ENCODE results near the gene SERPINA10.

Gene SERPINA10

DNA sequence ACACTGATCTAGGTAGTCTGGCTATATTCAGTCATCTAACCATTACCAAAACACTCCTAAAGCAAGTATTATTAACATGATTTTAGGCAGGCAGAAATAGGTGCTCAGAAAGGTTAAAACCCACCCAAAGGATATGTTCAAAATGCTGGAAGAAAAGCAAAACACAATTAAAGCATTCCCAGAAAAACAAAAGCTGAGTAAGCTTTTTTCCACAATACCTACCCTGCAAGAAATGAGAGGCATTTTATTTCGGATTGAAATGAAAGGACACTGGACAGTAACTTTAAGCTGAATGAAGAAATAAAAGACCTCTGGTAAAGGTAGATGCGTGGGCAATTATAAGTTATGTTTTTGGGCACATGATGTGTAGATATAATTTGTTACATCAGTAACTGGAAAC, 21.8 kb upstream of the SERPINA10 start:
- no peak overlapping the region for H3K4me3 ChIP-seq (ENCODE audit: low read depth, low read length)
- TF ChIP-seq, protein P1, sequence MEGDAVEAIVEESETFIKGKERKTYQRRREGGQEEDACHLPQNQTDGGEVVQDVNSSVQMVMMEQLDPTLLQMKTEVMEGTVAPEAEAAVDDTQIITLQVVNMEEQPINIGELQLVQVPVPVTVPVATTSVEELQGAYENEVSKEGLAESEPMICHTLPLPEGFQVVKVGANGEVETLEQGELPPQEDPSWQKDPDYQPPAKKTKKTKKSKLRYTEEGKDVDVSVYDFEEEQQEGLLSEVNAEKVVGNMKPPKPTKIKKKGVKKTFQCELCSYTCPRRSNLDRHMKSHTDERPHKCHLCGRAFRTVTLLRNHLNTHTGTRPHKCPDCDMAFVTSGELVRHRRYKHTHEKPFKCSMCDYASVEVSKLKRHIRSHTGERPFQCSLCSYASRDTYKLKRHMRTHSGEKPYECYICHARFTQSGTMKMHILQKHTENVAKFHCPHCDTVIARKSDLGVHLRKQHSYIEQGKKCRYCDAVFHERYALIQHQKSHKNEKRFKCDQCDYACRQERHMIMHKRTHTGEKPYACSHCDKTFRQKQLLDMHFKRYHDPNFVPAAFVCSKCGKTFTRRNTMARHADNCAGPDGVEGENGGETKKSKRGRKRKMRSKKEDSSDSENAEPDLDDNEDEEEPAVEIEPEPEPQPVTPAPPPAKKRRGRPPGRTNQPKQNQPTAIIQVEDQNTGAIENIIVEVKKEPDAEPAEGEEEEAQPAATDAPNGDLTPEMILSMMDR (IDR thresholded peaks at IDR 0.05; ENCODE audit: low read depth, low read length, missing control alignments): no peak
- in situ Hi-C loops (cut with HindIII; ENCODE audit: low sequenced_read_pairs): no loop called here
- DNase-seq (ENCODE audit: low read depth): no peak

DNA sequence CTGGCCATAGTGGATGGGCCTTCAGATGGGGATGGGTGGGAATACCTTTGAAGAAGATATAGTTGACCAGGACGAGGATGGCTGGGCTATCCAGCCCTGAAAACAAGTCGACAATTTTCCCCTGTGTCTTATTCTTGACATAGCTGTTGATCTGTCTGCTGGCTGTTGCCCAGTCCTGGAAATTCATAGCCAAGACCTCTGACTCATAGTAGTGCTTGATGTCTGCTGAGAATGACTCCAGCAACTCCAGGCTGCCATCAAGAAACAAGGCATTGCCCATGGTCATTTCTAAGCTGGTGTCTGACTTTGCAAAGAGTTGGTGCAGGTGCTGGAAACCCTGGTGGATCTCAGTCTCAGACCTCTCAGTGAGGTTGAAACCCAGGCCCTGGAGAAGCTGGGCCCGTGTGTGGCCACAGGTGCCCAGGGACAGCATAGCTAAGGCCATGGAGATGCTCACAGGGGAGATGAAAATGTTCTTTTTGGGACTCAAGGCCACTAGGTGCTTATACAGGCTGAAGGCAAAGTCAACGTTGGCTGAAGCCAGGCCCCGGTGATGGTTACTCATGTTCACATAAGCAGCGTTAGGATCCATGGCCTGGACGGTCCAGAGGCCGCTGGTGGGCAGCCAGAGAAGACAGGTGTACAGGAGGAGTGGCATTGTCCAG, 21.1 kb upstream of the SERPINA10 start:
- in situ Hi-C loops (cut with HindIII; ENCODE audit: low sequenced_read_pairs): no loop called here
- DNase-seq (ENCODE audit: low read depth): peak; percentile 13
- TF ChIP-seq, protein P1 (IDR thresholded peaks at IDR 0.05; ENCODE audit: low read depth, low read length, missing control alignments): no peak
- no peak overlapping the region for H3K4me3 ChIP-seq (ENCODE audit: low read depth, low read length)

DNA sequence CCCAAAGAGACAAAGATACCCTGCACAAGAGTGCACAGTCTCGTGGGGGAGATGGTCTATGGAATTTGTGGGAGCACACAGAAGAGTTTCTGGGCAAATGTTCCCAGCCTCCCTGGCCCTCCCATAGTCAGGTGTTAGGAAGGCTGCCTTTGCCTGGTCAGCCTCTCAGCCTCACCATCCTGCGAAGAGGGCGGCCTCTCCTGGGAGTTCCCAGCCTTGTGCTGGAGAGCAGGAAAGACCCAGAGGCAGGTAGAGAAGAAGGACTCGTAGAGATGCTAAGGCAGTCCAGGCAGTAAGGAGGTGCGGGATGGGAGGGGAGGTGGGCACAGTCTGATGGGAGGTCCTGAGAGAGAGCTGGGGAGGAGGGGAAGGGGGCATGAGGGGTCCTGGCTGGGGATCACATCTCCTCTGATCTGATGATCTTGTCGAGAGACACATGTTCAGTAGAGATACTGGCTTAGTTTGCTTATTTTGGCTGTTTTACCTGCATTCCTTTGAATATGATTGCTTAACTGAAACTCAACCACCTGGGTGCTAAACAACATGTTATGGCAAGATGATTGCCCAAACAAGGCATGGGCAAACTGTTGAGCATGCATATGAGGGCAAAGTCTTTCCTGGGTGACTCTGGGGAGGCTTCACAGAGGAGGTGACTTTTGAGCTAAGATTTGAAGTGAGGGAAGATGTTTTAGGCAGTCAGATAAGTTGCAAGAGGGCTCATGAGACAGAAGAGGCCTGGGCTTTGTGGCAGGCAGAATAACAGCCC, 19.6 kb upstream of the SERPINA10 start:
- TF ChIP-seq, protein P1 (IDR thresholded peaks at IDR 0.05; ENCODE audit: low read depth, low read length, missing control alignments): no peak

DNA sequence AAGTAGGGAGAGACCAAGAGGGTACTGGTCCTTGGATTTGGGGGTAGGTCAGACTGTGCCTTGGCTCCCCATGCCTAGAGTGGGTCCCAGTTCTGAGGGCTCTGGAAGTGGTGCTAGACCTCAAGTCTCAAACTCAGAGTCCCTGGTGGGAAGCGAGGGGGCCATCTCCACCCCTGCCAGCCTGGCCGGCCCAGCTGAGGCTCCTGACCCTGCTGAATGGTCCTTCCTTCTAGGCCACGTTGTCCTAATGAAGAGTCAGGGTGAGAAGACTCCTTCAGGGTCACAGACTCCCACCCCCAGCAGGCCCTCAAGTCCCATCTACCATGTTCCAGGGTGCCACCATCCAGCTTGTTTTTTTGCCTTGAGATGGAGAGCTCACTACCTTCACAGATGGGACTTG, 17.2 kb upstream of the SERPINA10 start:
- in situ Hi-C loops (cut with HindIII; ENCODE audit: low sequenced_read_pairs): no loop called here
- TF ChIP-seq, protein P1 (IDR thresholded peaks at IDR 0.05; ENCODE audit: low read depth, low read length, missing control alignments): no peak
- no peak overlapping the region for H3K4me3 ChIP-seq (ENCODE audit: low read depth, low read length)
- DNase-seq (ENCODE audit: low read depth): no peak

More for the DNA sequence above, 19.6 kb upstream of the SERPINA10 start:
- H3K4me3 ChIP-seq (ENCODE audit: low read depth, low read length): no peak overlapping the region
- no peak for DNase-seq (ENCODE audit: low read depth)
- in situ Hi-C loops (cut with HindIII; ENCODE audit: low sequenced_read_pairs): no loop called here

DNA sequence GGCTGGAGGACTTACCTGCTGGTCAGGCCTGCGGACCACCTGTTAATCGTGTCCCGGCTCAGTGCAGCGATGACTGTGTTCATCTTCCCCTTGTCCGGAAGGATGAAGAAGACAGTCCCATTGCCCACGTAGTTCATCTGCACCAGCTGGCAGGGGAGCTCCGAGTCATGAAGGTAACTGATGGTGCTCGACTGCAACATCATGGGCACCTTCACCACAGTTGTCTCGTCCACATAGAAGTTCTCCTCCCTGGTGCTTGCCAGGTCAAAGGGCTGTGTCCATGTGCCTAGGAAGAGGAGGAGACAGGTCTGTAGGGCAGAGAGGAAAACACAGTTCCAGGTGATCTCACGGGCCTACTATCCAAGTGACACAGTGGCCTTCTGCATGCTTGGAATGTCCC, 16.7 kb upstream of the SERPINA10 start:
- DNase-seq (ENCODE audit: low read depth): no peak
- in situ Hi-C loops (cut with HindIII; ENCODE audit: low sequenced_read_pairs): no loop called here
- no peak overlapping the region for H3K4me3 ChIP-seq (ENCODE audit: low read depth, low read length)
- TF ChIP-seq, protein P1 (IDR thresholded peaks at IDR 0.05; ENCODE audit: low read depth, low read length, missing control alignments): no peak

DNA sequence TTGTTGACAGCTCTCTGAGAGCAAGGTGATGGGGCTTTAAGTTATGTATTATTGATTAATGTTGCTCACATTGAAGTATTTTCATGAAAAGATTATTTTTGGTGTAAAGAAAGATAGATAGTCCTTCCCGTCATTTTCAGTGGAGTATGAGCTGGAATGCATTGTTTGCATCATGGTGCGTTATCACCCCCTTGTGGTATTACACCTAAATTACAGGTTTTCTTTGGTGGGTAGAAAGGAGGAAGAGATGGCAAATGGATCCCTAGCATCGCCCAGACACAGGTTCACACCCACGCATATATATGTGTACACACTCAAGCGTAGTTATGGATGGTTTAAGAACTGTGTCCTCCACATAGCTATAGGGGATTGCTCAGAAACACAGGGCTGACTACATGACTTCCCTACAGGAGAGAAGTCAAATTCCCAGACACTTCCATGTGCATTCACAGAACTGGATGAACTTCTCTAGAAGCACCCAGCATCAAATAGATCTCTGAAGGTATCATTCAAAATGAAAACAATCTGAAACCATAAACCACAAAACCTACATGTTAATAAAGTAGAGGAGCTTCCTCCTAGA, 14.4 kb upstream of the SERPINA10 start:
- no peak for DNase-seq (ENCODE audit: low read depth)
- in situ Hi-C loops (cut with HindIII; ENCODE audit: low sequenced_read_pairs): no loop called here
- H3K4me3 ChIP-seq (ENCODE audit: low read depth, low read length): no peak overlapping the region
- TF ChIP-seq, protein P1 (IDR thresholded peaks at IDR 0.05; ENCODE audit: low read depth, low read length, missing control alignments): peak; percentile 25

All from astrocyte of the cerebellum (primary cell).